Tibial nerve (tissue), 4 donors: ENCODE data around the gene FAM241A. TPM values are rescaled to one million over a fixed set of nuclear protein-coding genes. Genes with fewer than 3 reads are reported as not detected.
A peak's percentile ranks its signal among the peaks of the same experiment; 100 is the strongest.

Experiments
- DNase-seq, 2 donors: peaks; one replicate each; pipeline ENCODE4 v3.0.0-alpha.2; 2019; ENCODE audit warnings: low spot score in 2 of 2
- H3K27ac ChIP-seq, 4 donors: fragments of 200-600 bp; sonication (generic) in 3 of 4; one replicate each; pipeline ENCODE4 v1.5.1; 2017 to 2019; ENCODE audit warnings: mild to moderate bottlenecking in 1 of 4
- H3K27me3 ChIP-seq, 2 donors: fragments of 200-600 bp; sonication (generic) in 1 of 2; one replicate each; pipeline versions ENCODE4 v1.5.1 to v1.6.0; 2017 to 2019
- H3K36me3 ChIP-seq, 3 donors: fragments of 200-600 bp; sonication (generic); one replicate each; pipeline ENCODE4 v1.5.1; 2018 to 2019
- H3K4me1 ChIP-seq, 4 donors: fragments of 200-600 bp; sonication (generic) in 3 of 4; one replicate each; pipeline ENCODE4 v1.5.1; 2017 to 2019
- H3K4me3 ChIP-seq, 4 donors: fragments of 200-600 bp; sonication (generic) in 3 of 4; one replicate each; pipeline ENCODE4 v1.5.1; 2017 to 2019; ENCODE audit warnings: mild to moderate bottlenecking in 1 of 4, moderate library complexity in 1 of 4
- H3K9me3 ChIP-seq, 4 donors: fragments of 200-600 bp; sonication (generic) in 3 of 4; one replicate each; pipeline ENCODE4 v1.5.1; 2017 to 2019
- CTCF ChIP-seq, 5 experiments: fragments of 200-600 bp in 3 of 5; fragments of 450-650 bp in 2 of 5; sonication (generic) in 3 of 5; IDR thresholded peaks; one replicate each; pipeline ENCODE4 v1.5.1; 2016 to 2019; ENCODE audit warnings: antibody characterized with exemption in 5 of 5, mild to moderate bottlenecking in 3 of 5, moderate library complexity in 2 of 5
- EP300 ChIP-seq, 2 donors: sonication (generic); formaldehyde crosslinking; IDR thresholded peaks; one replicate each; pipeline ENCODE4 v1.6.1; 2017; ENCODE audit warnings: antibody characterized with exemption in 2 of 2, mild to moderate bottlenecking in 1 of 2
- POLR2A ChIP-seq, 2 donors: fragments of 450-650 bp; IDR thresholded peaks; one replicate each; pipeline ENCODE4 v1.6.1; 2017; ENCODE audit warnings: antibody characterized with exemption in 2 of 2, mild to moderate bottlenecking in 2 of 2, moderate library complexity in 2 of 2
- WGBS, 2 donors: methylation state at CpG; one replicate each; pipeline ENCODE4 v1.1.5; 2018; 5-methylcytosine and 5-hydroxymethylcytosine counted together
- total RNA-seq, 4 donors: library from RNA; depleted of rRNA; stranded (reverse); fragments of >200 nt; gene quantifications; one replicate each; pipeline ENCODE4 v1.1.0, GENCODE V29; 2016

The FAM241A gene
- total RNA-seq, 4 donors from 2014 or later = 2.4 to 4.8 (median 2.9) TPM

GRCh38 chr4:112142182-112142581 lies 3.1 kb upstream of the FAM241A start:
- Histone ChIP-seq H3K27ac (no peak overlapping the region), H3K4me1 (peaks cover 0 to 26% (median 0%) of the 10 kb centered on the region in 4 donors), H3K4me3 (no peak overlapping the region), H3K9me3 (no peaks in the 10 kb centered on the region), H3K36me3 (no peaks in the 10 kb centered on the region), H3K27me3 (no peaks in the 10 kb centered on the region)
- WGBS, 2 donors = 76 to 86% methylated on average over 2 of the region's 2 CpGs
- DNase-seq = no peak
- no peak for TF ChIP-seq CTCF (IDR thresholded peaks at IDR 0.05)
- TF ChIP-seq POLR2A (IDR thresholded peaks at IDR 0.05) = no peak
- no peak for TF ChIP-seq EP300 (IDR thresholded peaks at IDR 0.05)

GRCh38 chr4:112143781-112144180 lies 1.5 kb upstream of the FAM241A start:
- Histone ChIP-seq H3K27me3 (no peaks in the 10 kb centered on the region), H3K4me1 (peaks cover 0 to 28% (median 5%) of the 10 kb centered on the region in 4 donors), H3K4me3 (no peak overlapping the region), H3K27ac (no peak overlapping the region), H3K36me3 (no peaks in the 10 kb centered on the region), H3K9me3 (no peaks in the 10 kb centered on the region)
- DNase-seq = no peak
- TF ChIP-seq EP300 (IDR thresholded peaks at IDR 0.05) (no peak), CTCF (IDR thresholded peaks at IDR 0.05) (no peak), POLR2A (IDR thresholded peaks at IDR 0.05) (no peak)
- 83 to 91% methylated on average over 3 of the region's 3 CpGs for WGBS, 2 donors

GRCh38 chr4:112144546-112145325 lies 518 bp upstream of the FAM241A start:
- TF ChIP-seq EP300 (IDR thresholded peaks at IDR 0.05) (no peak), POLR2A (IDR thresholded peaks at IDR 0.05) (no peak), CTCF (IDR thresholded peaks at IDR 0.05) (no peak)
- no peaks in the 10 kb centered on the region for H3K9me3 ChIP-seq
- no peaks in the 10 kb centered on the region for H3K36me3 ChIP-seq
- H3K27me3 ChIP-seq = no peaks in the 10 kb centered on the region
- WGBS, 2 donors = 61 to 63% methylated on average over 20 of the region's 20 CpGs
- no peak for DNase-seq
- H3K4me1 ChIP-seq = peaks cover 0 to 28% (median 5%) of the 10 kb centered on the region in 4 donors
- peak overlapping the region; percentile 35 to 82 (median 80) for H3K4me3 ChIP-seq
- peak overlapping the region; percentile 57 to 87 (median 74) for H3K27ac ChIP-seq

GRCh38 chr4:112145790-112146501 lies 692 bp downstream of the FAM241A start:
- 1 to 3% methylated on average over 39 to 53 of the region's 53 CpGs for WGBS, 2 donors
- H3K4me3 ChIP-seq = peak overlapping the region; percentile 77 to 89 (median 82)
- peak in 1 of 2 donors; percentile 18 for DNase-seq
- no peaks in the 10 kb centered on the region for H3K27me3 ChIP-seq
- peak overlapping the region; percentile 61 to 87 (median 86) for H3K27ac ChIP-seq
- H3K36me3 ChIP-seq = no peaks in the 10 kb centered on the region
- H3K4me1 ChIP-seq = peaks cover 0 to 24% (median 5%) of the 10 kb centered on the region in 4 donors
- no peaks in the 10 kb centered on the region for H3K9me3 ChIP-seq
- peak in 2 of 5 experiments; percentile 14 to 26 for TF ChIP-seq CTCF (IDR thresholded peaks at IDR 0.05)
- no peak for TF ChIP-seq POLR2A (IDR thresholded peaks at IDR 0.05)

GRCh38 chr4:112146502-112146813 lies 1.2 kb downstream of the FAM241A start:
- no peak for TF ChIP-seq EP300 (IDR thresholded peaks at IDR 0.05)
- no peak for TF ChIP-seq CTCF (IDR thresholded peaks at IDR 0.05)
- TF ChIP-seq POLR2A (IDR thresholded peaks at IDR 0.05) = no peak
- Histone ChIP-seq H3K27ac (peak overlapping the region in 3 of 4 donors; percentile 86 to 87 (median 86)), H3K4me3 (peak overlapping the region; percentile 77 to 89 (median 82)), H3K27me3 (no peaks in the 10 kb centered on the region), H3K36me3 (no peaks in the 10 kb centered on the region), H3K4me1 (peaks cover 0 to 22% (median 5%) of the 10 kb centered on the region in 4 donors), H3K9me3 (no peaks in the 10 kb centered on the region)
- no peak for DNase-seq
- WGBS, 2 donors = 51 to 55% methylated on average over 2 of the region's 2 CpGs
